ENCODE data around the gene SH3BGRL2. TPM values are rescaled to one million over a fixed set of nuclear protein-coding genes. Genes with fewer than 3 reads are reported as not detected.

SH3BGRL2 gene
- total RNA-seq, 6 experiments from 2014 or later: 0.14 to 0.43 (median 0.23) TPM

GRCh38 chr6:79708095-79708791 is 77.1 kb downstream of the SH3BGRL2 start:
- no peaks in the 10 kb centered on the region for H3K9me3 Mint-ChIP-seq
- H3K36me3 Mint-ChIP-seq (ENCODE audit: low read depth): no peaks in the 10 kb centered on the region
- no peaks in the 10 kb centered on the region for H3K4me1 Mint-ChIP-seq (ENCODE audit: low read depth)
- no peak for TF ChIP-seq CTCF (IDR thresholded peaks at IDR 0.05)
- peaks cover 3% of the 10 kb centered on the region; the same call in 1 of the 2 replicates for H3K27me3 Mint-ChIP-seq (ENCODE audit: insufficient read depth)
- no peak overlapping the region for H3K4me3 Mint-ChIP-seq
- no peak overlapping the region for H3K27ac Mint-ChIP-seq
- no peak for DNase-seq

- Mint-ChIP-seq H3K27me3 (ENCODE audit: insufficient read depth) (peaks cover 6% of the 10 kb centered on the region; the same call in 1 of the 2 replicates), H3K4me1 (ENCODE audit: low read depth) (no peaks in the 10 kb centered on the region), H3K4me3 (no peak overlapping the region), H3K9me3 (no peaks in the 10 kb centered on the region), H3K36me3 (ENCODE audit: low read depth) (no peaks in the 10 kb centered on the region), H3K27ac (no peak overlapping the region)
- no peak for TF ChIP-seq CTCF (IDR thresholded peaks at IDR 0.05)
- DNase-seq: no peak
Observed at GRCh38 chr6:79710127-79710526, 79.0 kb downstream of the SH3BGRL2 start.

- no peaks in the 10 kb centered on the region for H3K9me3 Mint-ChIP-seq
- no peak for TF ChIP-seq CTCF (IDR thresholded peaks at IDR 0.05)
Observed at GRCh38 chr6:79711167-79711566, 80.0 kb downstream of the SH3BGRL2 start.

GRCh38 chr6:79712144-79712543 is 81.0 kb downstream of the SH3BGRL2 start:
- no peak overlapping the region for H3K4me3 Mint-ChIP-seq
- H3K9me3 Mint-ChIP-seq: no peaks in the 10 kb centered on the region
- no peak overlapping the region for H3K27ac Mint-ChIP-seq
- no peak for TF ChIP-seq CTCF (IDR thresholded peaks at IDR 0.05)
- no peak for DNase-seq
- no peaks in the 10 kb centered on the region for H3K36me3 Mint-ChIP-seq (ENCODE audit: low read depth)
- no peaks in the 10 kb centered on the region for H3K4me1 Mint-ChIP-seq (ENCODE audit: low read depth)
- H3K27me3 Mint-ChIP-seq (ENCODE audit: insufficient read depth): peaks cover 6% of the 10 kb centered on the region; the same call in 1 of the 2 replicates

More at GRCh38 chr6:79711167-79711566, 80.0 kb downstream of the SH3BGRL2 start:
- no peak overlapping the region for H3K27ac Mint-ChIP-seq
- H3K4me1 Mint-ChIP-seq (ENCODE audit: low read depth): no peaks in the 10 kb centered on the region
- H3K36me3 Mint-ChIP-seq (ENCODE audit: low read depth): no peaks in the 10 kb centered on the region
- peaks cover 6% of the 10 kb centered on the region; the same call in 1 of the 2 replicates for H3K27me3 Mint-ChIP-seq (ENCODE audit: insufficient read depth)
- H3K4me3 Mint-ChIP-seq: no peak overlapping the region
- no peak for DNase-seq

GRCh38 chr6:79712616-79713135 is 81.5 kb downstream of the SH3BGRL2 start:
- no peak for TF ChIP-seq CTCF (IDR thresholded peaks at IDR 0.05)
- no peaks in the 10 kb centered on the region for H3K9me3 Mint-ChIP-seq
- no peaks in the 10 kb centered on the region for H3K36me3 Mint-ChIP-seq (ENCODE audit: low read depth)
- no peak overlapping the region for H3K27ac Mint-ChIP-seq
- H3K27me3 Mint-ChIP-seq (ENCODE audit: insufficient read depth): peaks cover 6% of the 10 kb centered on the region; the same call in 1 of the 2 replicates
- DNase-seq: no peak
- H3K4me1 Mint-ChIP-seq (ENCODE audit: low read depth): no peaks in the 10 kb centered on the region
- H3K4me3 Mint-ChIP-seq: no peak overlapping the region
